Aorta (tissue), 5 donors: ENCODE results near the gene GEMIN4. TPM values are rescaled to one million over a fixed set of nuclear protein-coding genes. Genes with fewer than 3 reads are reported as not detected.

Experiments
- ATAC-seq: fragments of 200-7000 bp; cut with Tn5 transposase; one replicate; pipeline ENCODE4 v1.9.1; 2022; ENCODE audit warnings: moderate library complexity; ENCODE audit not compliant: low FRiP score
- DNase-seq, 2 donors: peaks; one replicate each; pipeline ENCODE4 v3.0.0-alpha.2; 2020
- H3K27ac ChIP-seq, 2 donors: one replicate each; pipeline ENCODE4 v1.5.1; 2013; ENCODE audit warnings: low read length in 2 of 2, mild to moderate bottlenecking in 2 of 2, moderate library complexity in 2 of 2, control low read depth in 1 of 2, inconsistent platforms in 1 of 2, low read depth in 1 of 2
- H3K27me3 ChIP-seq, 2 donors: one replicate each; pipeline ENCODE4 v1.6.1; 2013; ENCODE audit warnings: control low read depth in 1 of 2, low read length in 1 of 2, mild to moderate bottlenecking in 1 of 2, moderate library complexity in 1 of 2; ENCODE audit not compliant: insufficient read depth in 2 of 2, control insufficient read depth in 1 of 2
- H3K36me3 ChIP-seq, 2 donors: one replicate each; pipeline ENCODE4 v1.6.1; 2013; ENCODE audit warnings: control low read depth in 1 of 2, low read length in 1 of 2, mild to moderate bottlenecking in 1 of 2; ENCODE audit not compliant: insufficient read depth in 2 of 2, control insufficient read depth in 1 of 2
- H3K4me1 ChIP-seq, 2 donors: one replicate each; pipeline ENCODE4 v1.6.1; 2013; ENCODE audit warnings: low read length in 2 of 2, control low read depth in 1 of 2, mild to moderate bottlenecking in 1 of 2, moderate library complexity in 1 of 2; ENCODE audit not compliant: insufficient read depth in 2 of 2, control insufficient read depth in 1 of 2
- H3K4me3 ChIP-seq, 2 donors: one replicate each; pipeline ENCODE4 v1.5.1; 2013; ENCODE audit warnings: low read length in 2 of 2, control low read depth in 1 of 2, mild to moderate bottlenecking in 1 of 2
- H3K9me3 ChIP-seq: one replicate; pipeline ENCODE4 v1.6.1; 2013; ENCODE audit warnings: mild to moderate bottlenecking, low read length; ENCODE audit not compliant: control insufficient read depth
- WGBS, 2 donors: extraction: QIAGEN DNeasy Blood & Tissue Kit; methylation state at CpG; one replicate each; pipeline ENCODE4 v1.1.7; 2013; 5-methylcytosine and 5-hydroxymethylcytosine counted together
- intact Hi-C, 2 donors: fragments of 100-400 bp; cut with DNase I; formaldehyde crosslinking; loops; one replicate each; pipeline versions ENCODE4 v1.14.2 to v1.15.0; 2022
- polyA plus RNA-seq, 2 donors: library from polyadenylated mRNA; stranded (reverse); fragments of 200-250 nt; gene quantifications; one replicate each; pipeline ENCODE4 v1.2.3, GENCODE V29; 2013
- total RNA-seq, 2 donors: library from RNA; stranded (reverse); fragmentation: NEBNext Ultra II Directional; extraction: Animal tissue kit (Norgen Biotek cat#: 25700); gene quantifications; one replicate each; pipeline ENCODE4 v1.2.1, GENCODE V29; 2021
- donor health status: healthy with polysubstance abuse.
- donor health status: Bipolar disorder and iron deficiency.
- donor health status: DM: no; HTN: no; CAD: no.
- donor health status: DM: no; HTN: no; CAD: no.
- donor health status: DM: yes; HTN: yes; CAD: no.

The GEMIN4 gene
- total and polyA plus RNA-seq, 4 donors = 5.5 to 18.1 (median 14.5) TPM

- intact Hi-C loops = no loop called here
- Histone ChIP-seq H3K27ac (no peak overlapping the region), H3K4me3 (no peak overlapping the region), H3K4me1 (no peaks in the 10 kb centered on the region), H3K9me3 (no peaks in the 10 kb centered on the region), H3K36me3 (peaks cover 0 to 9% of the 10 kb centered on the region in 2 donors), H3K27me3 (no peaks in the 10 kb centered on the region)
- DNase-seq (no peak), ATAC-seq (no peak)
- 82 to 83% methylated on average over 11 of the region's 11 CpGs for WGBS, 2 donors
Observed at GRCh38 chr17:742147-742793, 9.8 kb downstream of the GEMIN4 start.

GRCh38 chr17:740240-741017 lies 11.6 kb downstream of the GEMIN4 start:
- Histone ChIP-seq H3K4me3 (no peak overlapping the region), H3K4me1 (no peaks in the 10 kb centered on the region), H3K9me3 (no peaks in the 10 kb centered on the region), H3K27me3 (no peaks in the 10 kb centered on the region), H3K27ac (no peak overlapping the region), H3K36me3 (peaks cover 0 to 5% of the 10 kb centered on the region in 2 donors)
- ATAC-seq (no peak), DNase-seq (peak in 1 of 2 donors; percentile 56)
- WGBS, 2 donors = 85 to 88% methylated on average over 18 of the region's 18 CpGs
- intact Hi-C loops = no loop called here

- no peak overlapping the region for H3K27ac ChIP-seq
- no peaks in the 10 kb centered on the region for H3K4me1 ChIP-seq
- no peaks in the 10 kb centered on the region for H3K9me3 ChIP-seq
- H3K27me3 ChIP-seq = no peaks in the 10 kb centered on the region
- ATAC-seq (no peak), DNase-seq (no peak)
- no peak overlapping the region for H3K4me3 ChIP-seq
- intact Hi-C loops = no loop called here
- H3K36me3 ChIP-seq = peaks cover 0 to 5% of the 10 kb centered on the region in 2 donors
- WGBS, 2 donors = 92 to 94% methylated on average over 13 of the region's 13 CpGs
Observed at GRCh38 chr17:737561-738113, 14.4 kb downstream of the GEMIN4 start.

- Histone ChIP-seq H3K36me3 (no peaks in the 10 kb centered on the region), H3K4me3 (no peak overlapping the region), H3K9me3 (no peaks in the 10 kb centered on the region), H3K4me1 (no peaks in the 10 kb centered on the region), H3K27ac (no peak overlapping the region), H3K27me3 (no peaks in the 10 kb centered on the region)
- ATAC-seq (no peak), DNase-seq (no peak)
- intact Hi-C loops = no loop called here
- 76 to 77% methylated on average over 10 of the region's 10 CpGs for WGBS, 2 donors
Observed at GRCh38 chr17:733743-734142, 18.3 kb downstream of the GEMIN4 start.

GRCh38 chr17:732902-733720 lies 19.0 kb downstream of the GEMIN4 start:
- Histone ChIP-seq H3K9me3 (no peaks in the 10 kb centered on the region), H3K4me3 (peak overlapping the region; percentile 61 to 84), H3K4me1 (no peaks in the 10 kb centered on the region), H3K27ac (no peak overlapping the region), H3K27me3 (no peaks in the 10 kb centered on the region), H3K36me3 (no peaks in the 10 kb centered on the region)
- 4 to 5% methylated on average over 57 of the region's 57 CpGs for WGBS, 2 donors
- intact Hi-C loops = no loop called here
- DNase-seq = peak; percentile 55 to 84
- peak; percentile 67 for ATAC-seq

- Histone ChIP-seq H3K36me3 (no peaks in the 10 kb centered on the region), H3K27me3 (no peaks in the 10 kb centered on the region), H3K27ac (no peak within 1 kb of the TSS), H3K9me3 (no peaks in the 10 kb centered on the region), H3K4me1 (no peaks in the 10 kb centered on the region), H3K4me3 (peak within 1 kb of the TSS; percentile 61 to 84)
- ATAC-seq (peak; percentile 84), DNase-seq (peak; percentile 78 to 91)
- intact Hi-C loops = no loop called here
- 1% methylated on average over 55 to 126 of the region's 126 CpGs for WGBS, 2 donors
Observed at GRCh38 chr17:732067-732901, 19.8 kb downstream of the GEMIN4 start, which contains the start of gene TLCD3A. Gene TLCD3A (plus strand): TSS chr17:732596. CDS start chr17:732648, 52 bp downstream.

GRCh38 chr17:731644-732066 lies 20.4 kb downstream of the GEMIN4 start:
- Histone ChIP-seq H3K4me1 (no peaks in the 10 kb centered on the region), H3K27ac (no peak overlapping the region), H3K4me3 (peak overlapping the region; percentile 61 to 84), H3K9me3 (no peaks in the 10 kb centered on the region), H3K36me3 (no peaks in the 10 kb centered on the region), H3K27me3 (no peaks in the 10 kb centered on the region)
- intact Hi-C loops = no loop called here
- 9 to 10% methylated on average over 25 to 26 of the region's 26 CpGs for WGBS, 2 donors
- DNase-seq (no peak), ATAC-seq (no peak)

GRCh38 chr17:728911-729310 lies 23.2 kb downstream of the GEMIN4 start:
- WGBS, 2 donors = 85 to 97% methylated on average over 5 of the region's 5 CpGs
- intact Hi-C loops = no loop called here
- Histone ChIP-seq H3K9me3 (no peaks in the 10 kb centered on the region), H3K4me3 (no peak overlapping the region), H3K27ac (no peak overlapping the region), H3K36me3 (no peaks in the 10 kb centered on the region), H3K27me3 (no peaks in the 10 kb centered on the region), H3K4me1 (no peaks in the 10 kb centered on the region)
- ATAC-seq (no peak), DNase-seq (no peak)
